ENCODE data around the gene IL17RC.
A peak's percentile ranks its signal among the peaks of the same experiment; 100 is the strongest.
"Not testable (repeated sequence)": the region's sequence is repeated elsewhere in the genome, so short reads cannot be mapped to it uniquely, and the experiment has no call there.

IL17RC gene

GRCh38 chr3:9893739-9894138, 23.2 kb upstream of the IL17RC start:
- no peak for DNase-seq (ENCODE audit: low spot score)

DNA sequence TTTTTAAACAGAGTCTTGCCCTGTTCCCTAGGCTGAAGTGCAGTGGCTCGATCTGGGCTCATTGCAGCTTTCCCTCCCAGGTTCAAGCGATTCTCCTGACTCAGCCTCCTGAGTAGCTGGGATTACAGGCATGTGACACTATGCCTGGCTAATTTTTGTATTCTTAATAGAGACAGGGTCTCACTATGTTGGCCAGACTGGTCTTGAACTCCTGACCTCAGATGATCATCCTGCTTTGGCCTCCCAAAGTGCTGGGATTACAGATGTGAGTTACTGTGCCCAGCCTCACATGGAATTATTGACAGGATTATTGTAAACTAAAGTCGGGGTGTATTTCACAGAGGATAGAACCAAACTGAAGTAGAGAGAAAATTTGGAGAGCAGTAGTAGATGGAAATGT, 21.2 kb upstream of the IL17RC start:
- DNase-seq (ENCODE audit: low spot score): not testable (repeated sequence)

DNA sequence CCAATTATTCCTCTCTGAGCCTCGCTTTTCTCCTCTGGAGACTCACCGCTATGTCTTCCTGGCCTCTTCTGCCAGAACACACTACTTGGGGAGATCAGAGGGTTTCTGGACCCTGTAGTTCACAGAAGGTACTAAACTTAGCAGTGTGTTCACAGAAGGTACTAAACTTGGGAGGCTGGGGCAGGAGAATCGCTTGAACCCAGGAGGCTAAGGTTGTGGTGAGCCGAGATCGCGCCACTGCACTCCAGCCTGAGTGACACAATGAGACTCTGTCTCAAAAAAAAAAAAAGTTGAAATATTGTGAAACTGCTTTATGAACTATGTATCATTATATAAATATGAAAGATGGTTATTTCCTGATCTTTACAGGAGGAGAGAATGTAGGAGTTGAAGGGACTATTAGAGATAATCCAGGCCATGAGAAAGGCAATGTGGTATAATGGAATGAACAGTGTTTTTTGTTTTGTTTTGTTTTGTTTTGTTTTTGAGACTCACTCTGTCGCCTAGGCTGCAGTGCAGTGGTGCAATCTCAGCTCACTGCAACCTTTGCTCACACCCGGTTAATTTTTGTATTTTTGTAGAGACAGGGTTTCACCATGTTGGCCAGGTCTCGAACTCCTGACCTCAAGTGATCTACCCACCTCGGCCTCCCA, 20.0 kb upstream of the IL17RC start:
- not testable (repeated sequence) for DNase-seq (ENCODE audit: low spot score)

GRCh38 chr3:9897408-9898372, 19.2 kb upstream of the IL17RC start:
- no peak for DNase-seq (ENCODE audit: low spot score)

GRCh38 chr3:9898467-9899241, 18.2 kb upstream of the IL17RC start:
- no peak for DNase-seq (ENCODE audit: low spot score)

DNA sequence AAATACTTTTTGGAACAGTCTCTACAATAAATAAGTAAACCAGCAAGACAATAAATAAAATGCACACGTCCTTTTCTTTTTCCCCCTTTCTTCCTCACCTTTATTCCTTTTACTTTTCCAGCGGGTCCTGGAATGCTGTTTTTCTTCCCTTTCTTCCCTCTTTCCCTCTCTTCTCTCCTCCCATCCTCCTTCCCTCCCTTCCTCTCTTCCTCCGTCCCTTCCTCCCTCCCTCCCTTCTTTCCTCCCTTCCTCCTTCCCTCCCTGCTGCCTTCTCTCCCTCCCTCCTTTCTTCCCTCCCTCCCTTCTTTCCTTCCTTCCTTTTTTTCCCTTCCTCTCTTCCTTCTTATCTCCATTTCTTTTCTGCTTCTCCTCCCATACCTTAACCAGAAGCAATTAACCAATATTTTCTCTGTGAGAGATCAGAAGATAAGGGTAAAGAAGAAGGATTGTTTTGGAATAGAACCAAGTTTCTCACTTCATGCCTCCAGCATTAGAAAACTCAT, 17.6 kb upstream of the IL17RC start:
- no peak for DNase-seq (ENCODE audit: low spot score)

GRCh38 chr3:9900965-9901415, 15.9 kb upstream of the IL17RC start:
- not testable (repeated sequence) for DNase-seq (ENCODE audit: low spot score)

- no peak for DNase-seq (ENCODE audit: low spot score)
These were observed 14.9 kb upstream of the IL17RC start for GRCh38 chr3:9901967-9902366.

- no peak for DNase-seq (ENCODE audit: low spot score)
These were observed 14.3 kb upstream of the IL17RC start, which contains the start of gene IL17RE for GRCh38 chr3:9902372-9903237. Gene IL17RE (plus strand): TSS chr3:9902848. CDS start chr3:9902933, 85 bp downstream.

DNA sequence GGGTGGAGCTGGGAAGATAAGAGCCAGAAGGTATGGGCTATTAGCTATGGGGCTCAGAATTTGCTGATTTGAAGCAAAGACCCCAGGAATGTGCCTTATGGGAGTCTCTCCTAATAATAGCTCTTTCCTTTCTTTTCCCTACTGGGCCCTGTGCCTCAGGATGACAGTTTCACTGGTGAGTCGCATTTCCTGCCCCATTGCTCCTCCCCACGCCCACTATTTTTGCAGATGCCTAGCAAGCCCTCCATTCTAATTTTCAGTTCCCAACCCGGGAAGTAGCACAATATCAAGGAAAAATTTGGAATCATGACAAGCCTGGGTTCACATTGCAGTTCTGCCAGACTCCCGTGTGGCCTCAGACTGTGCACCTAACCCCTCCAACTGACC, 13.7 kb upstream of the IL17RC start:
- no peak for DNase-seq (ENCODE audit: low spot score)

DNA sequence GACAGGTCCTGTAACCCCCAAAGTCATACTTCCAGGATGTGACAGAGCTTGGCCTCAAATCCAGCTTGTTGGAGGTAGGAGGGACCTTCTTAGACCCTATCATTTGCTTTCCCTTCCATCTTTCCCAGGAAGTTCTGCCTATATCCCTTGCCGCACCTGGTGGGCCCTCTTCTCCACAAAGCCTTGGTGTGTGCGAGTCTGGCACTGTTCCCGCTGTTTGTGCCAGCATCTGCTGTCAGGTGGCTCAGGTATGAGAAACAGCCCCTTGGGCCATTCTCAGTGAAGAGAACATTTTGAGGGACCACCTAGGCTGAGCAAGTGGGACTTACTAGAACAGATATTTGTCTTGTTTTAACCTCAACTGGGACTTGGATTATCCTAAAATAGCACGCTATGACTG, 13.0 kb upstream of the IL17RC start:
- no peak for DNase-seq (ENCODE audit: low spot score)

DNA sequence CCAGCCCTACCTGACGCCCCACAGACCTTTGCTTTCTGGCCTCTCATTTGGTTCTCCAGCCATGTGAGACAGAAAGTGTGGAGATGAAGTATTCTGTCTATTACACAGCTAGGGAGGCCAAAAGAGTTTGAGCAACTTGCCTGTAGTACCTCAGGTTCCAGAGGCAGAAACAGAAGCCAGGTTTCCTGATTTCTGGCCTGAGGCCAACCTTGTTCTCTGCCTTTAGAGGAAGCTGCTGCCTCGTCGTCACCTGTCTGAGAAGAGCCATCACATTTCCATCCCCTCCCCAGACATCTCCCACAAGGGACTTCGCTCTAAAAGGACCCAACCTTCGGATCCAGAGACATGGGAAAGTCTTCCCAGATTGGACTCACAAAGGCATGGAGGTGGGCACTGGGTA, 10.4 kb upstream of the IL17RC start:
- no peak for DNase-seq (ENCODE audit: low spot score)

GRCh38 chr3:9908286-9908685, 8.6 kb upstream of the IL17RC start:
- no peak for DNase-seq (ENCODE audit: low spot score)

DNA sequence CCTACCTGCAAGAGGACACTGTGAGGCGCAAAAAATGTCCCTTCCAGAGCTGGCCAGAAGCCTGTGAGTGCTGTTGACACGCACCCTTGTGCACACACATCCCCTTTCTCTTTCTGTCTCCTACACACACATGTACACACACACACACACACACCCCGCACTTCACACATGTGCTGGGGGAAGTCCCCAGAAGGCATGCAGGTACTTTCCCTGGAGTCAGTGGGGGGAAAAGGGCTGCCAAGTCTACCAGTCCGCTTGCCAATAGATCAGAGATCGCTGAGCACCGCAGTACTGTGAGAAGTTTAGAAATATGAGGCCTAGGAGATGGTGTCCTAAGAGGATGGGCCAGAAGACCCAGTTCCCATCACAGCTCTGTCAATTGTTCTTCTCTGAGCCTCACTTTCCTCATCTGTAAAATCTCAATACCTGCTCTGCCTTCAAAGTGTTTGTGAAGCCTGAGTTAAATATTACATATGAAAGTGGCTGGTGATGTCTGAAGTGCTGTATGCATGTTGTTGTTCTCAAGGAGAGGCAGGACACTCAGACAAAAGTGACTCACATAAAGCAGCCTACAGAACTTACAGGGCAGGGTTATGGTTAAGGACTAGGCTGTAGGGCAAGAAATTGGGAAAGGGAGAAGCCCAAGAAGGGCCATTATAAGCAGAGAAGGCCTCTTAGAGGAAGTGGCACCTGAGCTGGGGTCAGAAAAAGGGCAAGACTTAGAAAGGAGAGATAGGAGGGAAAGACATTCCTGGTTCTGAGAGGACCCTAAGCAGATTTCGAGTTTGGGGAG, 7.5 kb upstream of the IL17RC start:
- no peak for DNase-seq (ENCODE audit: low spot score)

- DNase-seq (ENCODE audit: low spot score): no peak
These were observed 5.0 kb upstream of the IL17RC start for GRCh38 chr3:9911863-9912262.

DNA sequence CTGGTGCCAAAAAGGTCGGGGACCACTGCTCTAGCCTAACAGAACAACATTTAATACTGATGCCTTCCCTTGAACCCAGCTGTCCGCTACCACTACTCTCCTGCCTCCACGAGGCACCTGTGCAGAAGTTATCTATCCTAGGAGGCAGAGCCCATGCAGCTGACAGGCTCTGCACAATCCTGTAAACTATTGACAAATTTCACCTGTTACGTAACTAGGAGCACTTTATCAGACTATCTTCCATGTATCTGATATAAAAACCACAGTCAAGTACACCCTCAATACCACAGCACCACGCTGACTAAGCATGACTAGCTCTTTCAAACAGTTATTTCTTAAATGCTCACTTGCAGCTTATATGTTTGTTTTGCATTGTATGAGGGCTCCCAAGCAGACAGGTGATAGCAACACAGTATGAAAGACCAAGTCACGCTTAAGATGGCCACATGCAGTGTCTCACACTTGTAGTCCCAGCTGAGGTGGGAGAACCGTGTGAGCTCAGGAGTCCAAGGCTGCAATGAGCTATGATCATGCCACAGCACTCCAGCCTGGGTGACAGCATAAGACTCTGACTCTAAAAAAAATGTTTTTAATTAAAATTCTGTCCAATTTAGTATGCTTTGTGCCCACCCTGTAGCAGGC, 4.5 kb upstream of the IL17RC start:
- peak; percentile 44 for DNase-seq (ENCODE audit: low spot score)

DNA sequence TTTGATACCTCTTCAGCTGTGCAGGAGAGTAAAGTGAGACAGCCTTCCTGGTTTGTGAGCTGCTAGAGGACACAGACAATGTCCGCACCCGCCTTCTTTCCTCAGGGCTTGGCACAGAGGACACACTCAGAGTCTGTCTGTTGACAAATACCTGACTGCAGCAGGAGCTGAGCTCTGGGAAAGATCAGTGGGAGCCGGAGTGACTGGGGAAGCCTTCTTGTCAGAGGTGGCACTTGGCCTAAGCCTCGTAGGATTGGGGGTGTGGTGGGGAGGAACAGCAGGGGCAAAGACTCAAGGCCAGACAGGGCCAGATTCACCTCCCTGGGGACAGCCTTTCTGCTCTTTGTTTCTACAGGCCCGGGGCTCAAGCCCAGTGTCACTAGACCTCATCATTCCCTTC, 3.3 kb upstream of the IL17RC start:
- no peak for DNase-seq (ENCODE audit: low spot score)

DNA sequence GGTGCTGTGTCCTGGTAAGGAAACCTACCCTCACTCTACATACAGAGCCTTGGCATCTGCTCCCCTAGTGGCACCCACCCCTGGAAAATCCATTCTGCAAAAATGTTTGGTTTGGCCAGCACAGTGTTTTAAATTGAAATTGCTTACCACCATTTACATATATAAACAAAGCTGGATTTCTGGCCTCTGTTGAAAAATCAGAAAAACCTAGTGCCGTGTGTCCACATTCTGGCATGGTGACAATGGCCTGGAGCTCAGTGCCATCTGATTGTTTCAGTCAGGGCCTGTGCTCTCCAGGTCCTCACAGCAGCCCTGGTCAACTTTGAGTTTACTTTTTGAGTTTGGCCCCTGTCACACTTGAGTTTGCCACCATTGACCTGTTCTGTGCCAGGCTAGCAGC, 2.9 kb upstream of the IL17RC start:
- DNase-seq (ENCODE audit: low spot score): no peak

- DNase-seq (ENCODE audit: low spot score): no peak
These were observed 2.2 kb upstream of the IL17RC start for GRCh38 chr3:9914559-9915253.
